A673 (cell line): ENCODE results near the gene IFT25. TPM values are rescaled to one million over a fixed set of nuclear protein-coding genes. Genes with fewer than 3 reads are reported as not detected.
A peak's percentile ranks its signal among the peaks of the same experiment; 100 is the strongest.
"Not testable (repeated sequence)": the region's sequence is repeated elsewhere in the genome, so short reads cannot be mapped to it uniquely, and the experiment has no call there.

Source experiments
- BruUV-seq: library from RNA; stranded (reverse); fragments of 400-500 nt; replicated peaks from 2 replicates; lab custom pipeline; 2021; lab: Mats Ljungman, UMichigan
- CTCF ChIA-PET: fragments of 300-600 bp; sonication (Branson Sonifier 250); formaldehyde crosslinking; loops from one replicate; lab custom pipeline; 2022; ENCODE audit warnings: antibody characterized with exemption; lab: Charles Lee
- POLR2A ChIA-PET: fragments of 300-600 bp; sonication (Branson Sonifier 250); formaldehyde crosslinking; loops from one replicate; lab custom pipeline; 2022; ENCODE audit warnings: antibody characterized with exemption; ENCODE audit not compliant: low non-redundant PET; lab: Charles Lee
- DNase-seq: peaks from one replicate; pipeline ENCODE4 v3.0.0-alpha.2; 2015; ENCODE audit warnings: low spot score
- H3K27ac ChIP-seq: fragments of 200-600 bp; sonication (generic); 2 replicates; pipeline ENCODE4 v1.5.1; 2016; ENCODE audit warnings: mixed run types, low read depth, mild to moderate bottlenecking, mixed read lengths, antibody characterized with exemption, low read length; ENCODE audit not compliant: poor library complexity, severe bottlenecking
- H3K27me3 ChIP-seq: fragments of 200-600 bp; sonication (generic); replicated peaks from 2 replicates; pipeline ENCODE4 v1.6.1; 2017; ENCODE audit warnings: mixed run types, low read depth, mild to moderate bottlenecking, mixed read lengths, antibody characterized with exemption, low read length; ENCODE audit not compliant: insufficient read depth, poor library complexity
- H3K36me3 ChIP-seq: fragments of 200-600 bp; sonication (generic); 2 replicates; pipeline ENCODE4 v1.6.1; 2016; ENCODE audit warnings: mixed run types, mild to moderate bottlenecking, mixed read lengths, antibody characterized with exemption, low read length; ENCODE audit not compliant: insufficient read depth, poor library complexity, severe bottlenecking
- H3K4me1 ChIP-seq: fragments of 200-600 bp; sonication (generic); 2 replicates; pipeline ENCODE4 v1.6.1; 2017; ENCODE audit warnings: mixed run types, mild to moderate bottlenecking, mixed read lengths, antibody characterized with exemption, low read length; ENCODE audit not compliant: insufficient read depth, poor library complexity, severe bottlenecking
- H3K4me3 ChIP-seq: fragments of 200-600 bp; sonication (generic); 2 replicates; pipeline ENCODE4 v1.5.1; 2016; ENCODE audit warnings: low read depth, mixed run types, mild to moderate bottlenecking, mixed read lengths, low read length; ENCODE audit not compliant: poor library complexity, severe bottlenecking
- H3K9me3 ChIP-seq: fragments of 200-600 bp; sonication (generic); 2 replicates; pipeline ENCODE4 v1.6.1; 2016; ENCODE audit warnings: mixed run types, low read depth, mild to moderate bottlenecking, mixed read lengths, antibody characterized with exemption, low read length; ENCODE audit not compliant: poor library complexity, severe bottlenecking
- CTCF ChIP-seq: fragments of 300-800, 200-600 bp; sonication (generic); conservative IDR thresholded peaks from 2 replicates; pipeline ENCODE4 v1.5.1; 2017; ENCODE audit warnings: low read depth, mild to moderate bottlenecking, antibody characterized with exemption, low read length, moderate library complexity, mixed read lengths
- EZH2 ChIP-seq: fragments of 200-600 bp; sonication (generic); IDR thresholded peaks from 2 replicates; pipeline ENCODE4 v1.6.1; 2017; ENCODE audit warnings: borderline replicate concordance, low read depth, mild to moderate bottlenecking, mixed read lengths, antibody characterized with exemption, low read length; ENCODE audit not compliant: poor library complexity, severe bottlenecking
- intact Hi-C: fragments of 100-400 bp; cut with micrococcal nuclease; formaldehyde crosslinking; loops from one replicate; pipeline ENCODE4 v1.10.0; 2022; ENCODE audit not compliant: unreplicated experiment
- total RNA-seq: library from RNA; stranded (reverse); gene quantifications from 2 replicates; pipeline ENCODE4 v1.2.3, GENCODE V29; 2021

The IFT25 gene
- total RNA-seq, 1 experiment from 2014 or later: 41.0 TPM

DNA sequence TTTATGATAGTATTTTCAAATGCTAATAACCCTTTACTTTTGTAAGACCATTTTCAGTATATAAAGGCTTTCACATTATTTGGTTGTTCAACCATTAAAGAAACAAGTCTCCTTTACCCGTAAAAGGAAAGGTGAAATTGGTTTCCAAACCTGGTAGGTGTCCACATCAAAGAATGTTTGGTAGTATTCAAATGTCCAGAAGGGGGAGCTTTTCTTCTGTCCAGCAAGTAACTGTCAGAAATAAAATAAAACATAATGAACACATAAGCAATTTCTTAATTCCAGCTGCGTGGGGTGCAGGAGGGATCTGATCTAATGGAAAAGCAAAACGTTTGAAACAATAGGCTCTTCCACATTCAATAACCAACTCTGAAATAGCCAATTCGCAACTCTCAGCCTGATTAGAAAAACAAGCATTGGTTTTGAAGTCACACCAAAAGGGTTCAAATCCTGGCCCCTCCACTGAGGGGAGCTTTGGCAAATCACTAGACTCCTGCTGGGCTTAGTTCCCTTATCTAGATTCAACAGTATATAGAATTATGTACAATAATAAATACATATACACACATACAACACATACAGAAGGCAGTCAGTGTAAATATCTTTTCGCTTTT lies 66.9 kb downstream of the IFT25 start:
- no peak overlapping the region for H3K4me3 ChIP-seq
- peak; percentile 62 for TF ChIP-seq CTCF
- TF ChIP-seq EZH2: no peak
- no peaks in the 10 kb centered on the region for H3K36me3 ChIP-seq
- H3K27ac ChIP-seq: no peak overlapping the region
- H3K4me1 ChIP-seq: no peaks in the 10 kb centered on the region
- CTCF ChIA-PET: interaction anchor here (0.6 to 1.3 kb wide), 2 partner anchors 67 to 81 kb away, joined by 4 to 5 read pairs; partner anchors contain the start of gene IFT25
- H3K27me3 ChIP-seq: no peaks in the 10 kb centered on the region
- BruUV-seq: no TSS peak
- peak; percentile 12 for DNase-seq
- intact Hi-C loops: loop anchor here (5.0 kb wide), 1 partner anchor 69 kb away; the partner anchor contains the start of genes IFT25 and LRRC42
- POLR2A ChIA-PET: no interaction called here
- H3K9me3 ChIP-seq: no peaks in the 10 kb centered on the region

GRCh38 chr1:53875150-53875549 lies 70.3 kb downstream of the IFT25 start:
- intact Hi-C loops: loop anchor here (5.0 kb wide), 1 partner anchor 72 kb away; the partner anchor contains the start of genes IFT25 and LRRC42
- POLR2A ChIA-PET: not testable (repeated sequence)

DNA sequence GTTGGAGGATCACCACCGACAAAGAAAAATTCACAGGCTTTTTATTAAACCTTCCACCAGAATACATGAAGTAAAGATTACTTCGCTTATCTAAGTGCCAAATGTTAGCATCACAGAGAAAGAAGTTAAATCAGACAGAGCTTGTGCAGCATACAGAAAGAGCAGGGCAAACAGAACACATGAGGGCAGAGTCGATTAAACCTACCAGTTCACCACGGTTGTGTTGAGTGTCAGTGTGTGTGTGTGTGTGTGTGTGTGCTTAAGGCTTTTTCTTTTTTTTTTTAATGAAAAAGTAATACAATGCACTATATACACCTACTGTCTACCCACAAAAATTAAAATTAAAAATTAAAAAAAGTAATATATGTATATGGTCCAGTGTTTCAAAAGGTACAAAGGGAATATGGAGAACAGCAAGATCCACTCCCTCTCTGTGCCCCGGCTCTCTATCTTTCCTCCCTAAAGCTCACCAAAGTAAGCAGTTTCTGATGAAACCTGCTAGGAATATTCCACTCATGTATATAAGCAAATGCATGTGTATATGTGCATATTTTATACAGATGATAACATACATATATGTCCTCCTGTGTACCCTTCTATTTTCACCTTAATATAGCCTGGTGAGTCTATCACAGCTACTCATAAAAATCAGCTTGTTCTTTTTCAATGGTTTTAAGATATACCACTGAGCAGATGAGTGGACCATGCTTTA lies 73.6 kb downstream of the IFT25 start:
- DNase-seq: no peak
- Histone ChIP-seq H3K36me3 (no peaks in the 10 kb centered on the region), H3K4me3 (no peak overlapping the region), H3K27ac (no peak overlapping the region), H3K4me1 (no peaks in the 10 kb centered on the region), H3K9me3 (no peaks in the 10 kb centered on the region), H3K27me3 (no peaks in the 10 kb centered on the region)
- ChIA-PET POLR2A (no interaction called here), CTCF (no interaction called here)
- intact Hi-C loops: no loop called here
- TF ChIP-seq CTCF: no peak
- no TSS peak for BruUV-seq

More at GRCh38 chr1:53875150-53875549, 70.3 kb downstream of the IFT25 start:
- H3K27me3 ChIP-seq, H3K4me1 ChIP-seq, H3K4me3 ChIP-seq, H3K9me3 ChIP-seq, DNase-seq, CTCF ChIA-PET, H3K36me3 ChIP-seq, H3K27ac ChIP-seq, BruUV-seq: not testable (repeated sequence)

Other genes starting within 250 kb of the IFT25 start
- gene GLIS1, start 206.5 kb downstream of the IFT25 start, total RNA-seq: 0.13 and 0.24 TPM in 2 replicates
- 22.2 and 26.6 TPM in 2 replicates for gene NDC1, start 107.4 kb downstream of the IFT25 start, total RNA-seq
- gene YIPF1, start 55.9 kb downstream of the IFT25 start, total RNA-seq: 7.8 and 8.5 TPM in 2 replicates
- gene DIO1, start 51.5 kb downstream of the IFT25 start, total RNA-seq: not detected in 2 replicates
- gene LRRC42, start 651 bp upstream of the IFT25 start, total RNA-seq: 25.7 and 25.8 TPM in 2 replicates
- gene LDLRAD1, start 72.5 kb upstream of the IFT25 start, total RNA-seq: not detected in 2 replicates
- 73.5 and 82.1 TPM in 2 replicates for gene TMEM59, start 107.5 kb upstream of the IFT25 start, total RNA-seq
- 3.8 and 4.2 TPM in 2 replicates for gene TCEANC2, start 107.9 kb upstream of the IFT25 start, total RNA-seq
- not detected in 2 replicates for gene CDCP2, start 207.3 kb upstream of the IFT25 start, total RNA-seq